Subcutaneous adipose tissue (tissue), 4 donors: ENCODE results near the gene LAX1. TPM values are rescaled to one million over a fixed set of nuclear protein-coding genes. Genes with fewer than 3 reads are reported as not detected.

Experiments used
- total RNA-seq, 4 donors: library from RNA; depleted of rRNA; stranded (reverse); fragments of >200 nt; gene quantifications; one replicate each; pipeline ENCODE4 v1.1.0, GENCODE V29; 2016
- TF ChIP-seq, protein P1 (sequence below): fragments of 450-650 bp; IDR thresholded peaks from one replicate; pipeline ENCODE4 v1.5.1; 2016; ENCODE audit warnings: low read depth, mild to moderate bottlenecking, control low read depth, antibody characterized with exemption, moderate library complexity

Gene LAX1
- total RNA-seq, 4 donors from 2014 or later: 0.57 to 2.1 (median 1.3) TPM

DNA sequence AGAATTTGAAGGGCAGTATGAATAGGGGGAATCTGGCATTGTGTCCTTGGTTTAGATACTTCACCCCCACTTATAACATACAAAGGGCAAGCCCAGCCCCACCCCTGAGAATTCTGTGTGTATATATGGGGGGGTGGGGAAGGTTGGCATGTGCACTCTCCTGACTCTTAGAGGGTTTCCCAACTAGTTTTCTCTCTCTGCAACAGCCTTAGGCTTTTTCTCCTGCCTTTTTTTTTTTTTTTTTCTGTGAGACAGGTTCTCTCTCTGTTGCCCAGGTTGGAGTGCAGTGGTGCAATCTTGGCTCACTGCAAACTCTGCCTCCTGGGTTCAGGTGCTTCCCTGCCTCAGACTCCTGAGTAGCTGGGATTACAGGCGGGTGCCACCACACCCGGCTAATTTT, 27.5 kb downstream of the LAX1 start:
- TF ChIP-seq, protein P1, sequence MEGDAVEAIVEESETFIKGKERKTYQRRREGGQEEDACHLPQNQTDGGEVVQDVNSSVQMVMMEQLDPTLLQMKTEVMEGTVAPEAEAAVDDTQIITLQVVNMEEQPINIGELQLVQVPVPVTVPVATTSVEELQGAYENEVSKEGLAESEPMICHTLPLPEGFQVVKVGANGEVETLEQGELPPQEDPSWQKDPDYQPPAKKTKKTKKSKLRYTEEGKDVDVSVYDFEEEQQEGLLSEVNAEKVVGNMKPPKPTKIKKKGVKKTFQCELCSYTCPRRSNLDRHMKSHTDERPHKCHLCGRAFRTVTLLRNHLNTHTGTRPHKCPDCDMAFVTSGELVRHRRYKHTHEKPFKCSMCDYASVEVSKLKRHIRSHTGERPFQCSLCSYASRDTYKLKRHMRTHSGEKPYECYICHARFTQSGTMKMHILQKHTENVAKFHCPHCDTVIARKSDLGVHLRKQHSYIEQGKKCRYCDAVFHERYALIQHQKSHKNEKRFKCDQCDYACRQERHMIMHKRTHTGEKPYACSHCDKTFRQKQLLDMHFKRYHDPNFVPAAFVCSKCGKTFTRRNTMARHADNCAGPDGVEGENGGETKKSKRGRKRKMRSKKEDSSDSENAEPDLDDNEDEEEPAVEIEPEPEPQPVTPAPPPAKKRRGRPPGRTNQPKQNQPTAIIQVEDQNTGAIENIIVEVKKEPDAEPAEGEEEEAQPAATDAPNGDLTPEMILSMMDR: no peak

DNA sequence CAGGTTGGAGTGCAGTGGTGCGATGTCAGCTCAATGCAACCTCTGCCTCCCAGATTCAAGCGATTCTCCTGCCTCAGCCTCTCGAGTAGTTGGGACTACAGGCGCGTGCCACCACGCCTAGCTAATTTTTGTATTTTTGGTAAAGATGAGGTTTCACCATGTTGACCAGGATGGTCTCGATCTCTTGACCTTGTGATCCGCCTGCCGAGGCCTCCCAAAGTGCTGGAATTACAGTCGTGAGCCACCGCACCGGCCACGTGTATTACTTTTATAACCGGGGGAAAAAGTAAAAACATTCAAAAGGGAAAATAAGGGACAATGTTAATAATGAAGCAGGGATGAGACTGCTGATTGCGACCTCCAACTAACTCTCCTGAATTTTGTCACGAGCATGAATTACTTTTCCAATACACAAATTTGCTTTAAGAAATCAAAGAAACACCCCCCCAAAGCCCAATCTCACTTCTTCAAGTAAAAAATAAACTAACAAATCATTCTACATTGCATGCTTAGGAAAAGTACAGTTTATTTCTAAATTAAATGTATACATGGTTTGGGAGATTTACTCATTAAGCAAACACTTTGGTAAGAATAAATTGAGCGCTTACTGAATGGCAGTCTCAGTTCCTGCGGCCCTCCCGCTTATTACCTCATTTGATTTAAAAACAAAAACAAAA, 29.9 kb downstream of the LAX1 start:
- TF ChIP-seq, protein P1: no peak

DNA sequence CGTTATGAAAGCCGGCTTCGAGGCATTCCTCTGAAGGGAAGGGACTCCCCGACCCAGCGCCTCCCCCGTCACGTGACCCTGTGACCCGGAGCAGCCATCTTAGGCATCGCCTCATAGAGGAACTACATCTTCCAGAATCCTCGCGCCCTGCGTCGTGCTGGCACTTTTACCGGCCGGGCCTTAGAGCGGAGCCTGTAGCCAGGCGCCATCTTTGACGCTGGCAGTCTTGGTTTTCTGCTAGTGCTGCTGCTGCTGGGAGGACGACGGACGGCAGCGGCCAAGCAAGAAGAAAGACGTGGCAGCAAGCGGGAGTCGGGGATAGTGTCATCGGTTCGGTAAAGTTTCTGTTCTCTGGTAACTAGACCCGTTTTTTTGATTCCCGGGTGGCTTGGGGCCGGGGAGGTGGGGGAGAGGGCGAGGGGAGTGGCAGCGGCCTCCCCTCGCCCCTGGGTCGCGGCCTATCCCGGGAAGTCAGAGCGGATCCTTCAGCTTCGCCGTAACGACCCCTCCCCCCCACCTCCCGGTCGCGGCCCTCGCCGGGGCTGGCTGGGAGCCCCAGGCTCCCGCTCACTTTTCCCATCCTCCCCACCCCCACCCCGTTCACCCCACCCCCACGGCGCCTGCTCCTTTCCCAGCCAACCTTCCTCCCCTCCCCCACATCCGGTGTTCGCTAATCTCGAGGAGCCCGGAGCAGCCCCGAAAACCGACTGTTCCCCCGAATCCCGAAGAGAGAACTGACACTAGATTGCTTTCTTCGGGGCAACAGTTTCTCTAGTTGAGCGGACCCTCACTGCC, 30.7 kb downstream of the LAX1 start, which contains the start of the genes ZBED6 and ZC3H11A:
ZBED6 (plus strand) TSS at position 183 of the 795 bp plus-strand sequence. CDS start 1,900 bp downstream, outside the sequence.
ZC3H11A (plus strand) TSS at position 183 of the 795 bp plus-strand sequence. CDS start 21,448 bp downstream, outside the sequence.
- TF ChIP-seq, protein P1: no peak

DNA sequence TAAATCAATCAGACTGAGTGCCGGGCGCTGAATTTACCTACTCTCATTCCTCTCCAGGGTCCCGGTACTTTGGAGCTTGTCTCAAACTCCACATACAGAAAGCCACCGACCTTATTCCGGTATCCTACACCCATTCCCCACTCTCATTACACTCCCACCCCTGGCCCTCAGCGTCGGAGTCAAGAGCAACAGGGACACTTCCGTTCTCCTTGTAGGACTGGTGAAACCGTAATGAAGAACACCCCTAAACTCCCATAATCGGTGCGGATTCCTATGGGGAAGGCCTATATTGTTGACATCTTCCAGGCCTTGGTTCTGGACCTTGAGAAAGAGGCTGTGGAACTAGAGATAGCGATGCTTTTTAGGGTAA, 31.2 kb downstream of the LAX1 start:
- TF ChIP-seq, protein P1: no peak

DNA sequence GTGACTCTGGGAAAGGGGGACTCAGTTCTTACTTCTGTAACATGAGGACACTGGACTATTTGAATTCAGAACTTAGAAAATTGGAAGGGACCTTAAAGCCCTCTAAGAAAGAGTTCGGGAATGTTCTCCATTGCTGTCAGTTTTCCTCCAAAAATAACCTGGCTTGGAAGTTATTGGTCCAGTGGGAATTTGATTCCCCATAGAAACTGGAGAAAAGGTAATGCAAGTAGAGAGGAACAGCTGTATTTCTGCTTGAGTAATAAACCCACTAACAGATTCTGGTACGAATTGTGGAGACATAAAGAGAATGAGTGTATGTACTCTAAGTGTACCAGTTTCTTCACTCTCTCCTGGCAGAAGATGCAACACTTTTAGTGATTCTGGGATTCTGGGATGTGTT, 32.2 kb downstream of the LAX1 start:
- TF ChIP-seq, protein P1: no peak

DNA sequence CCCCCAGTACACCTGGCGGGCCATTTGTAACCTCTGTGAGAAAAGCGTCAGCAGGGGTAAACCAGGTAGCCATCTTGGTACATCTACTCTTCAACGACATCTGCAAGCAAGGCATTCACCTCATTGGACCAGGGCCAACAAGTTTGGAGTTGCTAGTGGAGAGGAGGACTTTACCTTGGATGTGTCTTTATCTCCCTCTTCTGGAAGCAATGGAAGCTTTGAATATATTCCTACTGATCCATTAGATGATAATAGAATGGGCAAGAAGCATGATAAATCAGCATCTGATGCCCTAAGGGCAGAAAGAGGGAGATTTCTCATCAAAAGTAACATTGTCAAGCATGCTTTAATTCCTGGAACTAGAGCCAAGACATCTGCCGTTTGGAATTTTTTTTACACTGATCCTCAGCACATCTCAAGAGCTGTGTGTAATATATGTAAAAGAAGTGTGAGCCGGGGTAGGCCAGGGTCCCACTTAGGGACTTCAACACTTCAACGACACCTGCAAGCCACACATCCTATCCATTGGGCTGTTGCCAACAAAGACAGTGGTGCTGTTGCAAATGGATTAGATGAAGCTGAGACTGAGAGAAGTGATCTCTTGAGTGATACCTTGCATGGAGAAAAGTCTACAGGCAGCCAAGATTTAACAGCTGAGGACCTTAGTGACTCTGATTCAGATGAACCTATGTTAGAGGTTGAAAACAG, 33.1 kb downstream of the LAX1 start:
- TF ChIP-seq, protein P1: no peak

DNA sequence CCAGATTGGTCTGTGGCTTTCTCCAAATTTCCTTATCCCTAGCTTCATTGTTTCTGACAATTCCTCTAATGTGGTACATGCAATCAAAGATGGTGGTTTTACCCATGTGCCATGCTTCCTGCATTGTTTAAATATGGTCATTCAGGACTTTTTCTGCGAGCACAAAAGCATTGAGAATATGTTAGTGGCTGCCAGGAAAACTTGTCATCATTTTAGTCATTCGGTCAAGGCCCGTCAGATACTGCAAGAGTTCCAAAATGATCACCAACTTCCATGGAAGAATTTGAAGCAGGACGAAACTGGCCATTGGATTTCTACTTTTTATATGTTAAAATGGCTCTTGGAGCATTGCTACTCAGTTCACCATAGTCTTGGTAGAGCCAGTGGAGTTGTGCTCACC, 34.2 kb downstream of the LAX1 start:
- TF ChIP-seq, protein P1: no peak
